Suprapubic skin (tissue), 3 donors: ENCODE results near the gene MAGEF1.

ENCODE experiments used
- EP300 ChIP-seq: sonication (generic); formaldehyde crosslinking; IDR thresholded peaks from one replicate; pipeline ENCODE4 v1.6.1; 2017; ENCODE audit warnings: antibody characterized with exemption
- TF ChIP-seq, protein P1 (sequence below), 2 donors: fragments of 200-600 bp in 1 of 2; fragments of 450-650 bp in 1 of 2; sonication (generic) in 1 of 2; IDR thresholded peaks; one replicate each; pipeline ENCODE4 v1.5.1; 2016 to 2019; ENCODE audit warnings: antibody characterized with exemption in 2 of 2, mild to moderate bottlenecking in 1 of 2, moderate library complexity in 1 of 2

DNA sequence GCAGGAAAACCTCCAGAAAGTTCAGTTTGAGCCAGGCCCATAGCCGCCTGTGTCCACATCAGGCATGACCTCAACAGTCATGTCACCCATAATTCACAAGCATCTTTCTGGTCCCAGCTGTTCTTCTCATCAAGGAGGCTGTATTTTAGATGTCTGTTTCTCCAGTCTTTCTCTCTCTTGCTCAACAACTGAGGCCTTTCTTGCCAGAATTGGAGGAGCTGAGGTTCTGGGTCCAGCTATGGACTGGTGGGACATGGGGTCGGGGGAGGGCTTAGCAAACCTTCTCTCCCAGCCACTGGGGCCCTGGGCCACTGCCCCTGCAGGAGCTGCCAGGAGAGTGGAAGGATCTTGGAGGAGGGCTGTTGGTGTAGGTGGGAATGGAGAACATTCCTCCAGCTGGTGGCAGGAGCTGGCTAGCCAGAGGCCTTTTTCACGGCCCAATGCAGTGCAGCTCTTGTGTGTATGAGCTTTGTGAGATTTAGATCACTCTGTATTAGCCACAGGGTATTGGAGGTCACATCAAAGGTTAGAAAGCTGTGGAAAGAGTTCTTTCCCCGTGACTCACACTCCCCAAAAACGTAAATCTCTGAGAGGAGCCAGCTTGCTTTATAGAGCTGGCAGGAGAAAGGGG lies 23.5 kb downstream of the MAGEF1 start:
- TF ChIP-seq, protein P1, sequence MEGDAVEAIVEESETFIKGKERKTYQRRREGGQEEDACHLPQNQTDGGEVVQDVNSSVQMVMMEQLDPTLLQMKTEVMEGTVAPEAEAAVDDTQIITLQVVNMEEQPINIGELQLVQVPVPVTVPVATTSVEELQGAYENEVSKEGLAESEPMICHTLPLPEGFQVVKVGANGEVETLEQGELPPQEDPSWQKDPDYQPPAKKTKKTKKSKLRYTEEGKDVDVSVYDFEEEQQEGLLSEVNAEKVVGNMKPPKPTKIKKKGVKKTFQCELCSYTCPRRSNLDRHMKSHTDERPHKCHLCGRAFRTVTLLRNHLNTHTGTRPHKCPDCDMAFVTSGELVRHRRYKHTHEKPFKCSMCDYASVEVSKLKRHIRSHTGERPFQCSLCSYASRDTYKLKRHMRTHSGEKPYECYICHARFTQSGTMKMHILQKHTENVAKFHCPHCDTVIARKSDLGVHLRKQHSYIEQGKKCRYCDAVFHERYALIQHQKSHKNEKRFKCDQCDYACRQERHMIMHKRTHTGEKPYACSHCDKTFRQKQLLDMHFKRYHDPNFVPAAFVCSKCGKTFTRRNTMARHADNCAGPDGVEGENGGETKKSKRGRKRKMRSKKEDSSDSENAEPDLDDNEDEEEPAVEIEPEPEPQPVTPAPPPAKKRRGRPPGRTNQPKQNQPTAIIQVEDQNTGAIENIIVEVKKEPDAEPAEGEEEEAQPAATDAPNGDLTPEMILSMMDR (IDR thresholded peaks at IDR 0.05) = no peak
- no peak for TF ChIP-seq EP300
